ENCODE measurements around the gene NOX4. TPM values are rescaled to one million over a fixed set of nuclear protein-coding genes. Genes with fewer than 3 reads are reported as not detected.
"Not testable (repeated sequence)": the region's sequence is repeated elsewhere in the genome, so short reads cannot be mapped to it uniquely, and the experiment has no call there.

NOX4 gene
- total and polyA plus RNA-seq, 10 of the 15 experiments (the other 5 are each of a cell fraction or from before 2014, with no cell fraction given), result not detected

DNA sequence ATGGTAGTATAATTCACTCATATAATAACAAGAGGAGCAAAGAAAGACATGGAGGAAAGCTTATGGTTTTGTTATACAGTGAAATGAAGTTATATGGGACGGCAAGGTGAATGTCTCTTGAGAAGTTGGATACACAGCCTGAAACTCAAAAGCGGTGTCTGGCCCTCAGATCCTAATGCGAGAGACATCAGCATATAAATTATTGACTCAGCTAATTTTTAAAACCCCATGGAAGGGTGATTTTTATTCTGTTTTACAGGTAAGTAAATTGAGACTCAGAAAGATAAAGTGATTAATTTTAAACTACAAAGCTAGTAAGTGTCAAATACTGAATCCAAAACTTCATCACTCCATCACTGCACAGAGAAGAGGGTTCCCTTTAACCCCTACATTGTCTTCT, 203.2 kb downstream of the NOX4 start:
- H3K9me3 ChIP-seq (replicated peaks; ENCODE audit: control insufficient read depth, insufficient read depth, low read length); DNase-seq (ENCODE audit: low read depth, low spot score); POLR2A ChIA-PET; BruUV-seq (replicated peaks); H3K9ac ChIP-seq (ENCODE audit: control insufficient read depth, insufficient read depth, low read length); H3K79me2 ChIP-seq (ENCODE audit: control insufficient read depth, insufficient read depth, low read length); FAIRE-seq; H4K20me1 ChIP-seq (ENCODE audit: control insufficient read depth, insufficient read depth); H3K27me3 ChIP-seq (replicated peaks in 1 of 2; ENCODE audit: control insufficient read depth in 2 of 2, insufficient read depth in 2 of 2, low read length in 1 of 2); H3K4me3 ChIP-seq; H3K4me2 ChIP-seq (ENCODE audit: control insufficient read depth, insufficient read depth); H3K36me3 ChIP-seq (ENCODE audit: control insufficient read depth in 2 of 2, insufficient read depth in 2 of 2, low read length in 1 of 2); ATAC-seq; H2AFZ ChIP-seq (ENCODE audit: control insufficient read depth, low read depth, low read length); RAD21 ChIA-PET (ENCODE audit: unreplicated experiment); H3K27ac ChIP-seq (ENCODE audit: control insufficient read depth, insufficient read depth); intact Hi-C loops (cut with micrococcal nuclease; ENCODE audit: unreplicated experiment); CTCF ChIA-PET; H3K4me1 ChIP-seq (ENCODE audit: control insufficient read depth, insufficient read depth, low read length); in situ Hi-C loops (cut with MboI); SMC1A ChIA-PET (ENCODE audit: uncharacterized antibody, unreplicated experiment): not testable (repeated sequence)
- 13% methylated on average over 3 of the region's 3 CpGs for WGBS (ENCODE audit: insufficient coverage, insufficient replicate concordance, low lambda C conversion rate, missing lambda C conversion rate)

DNA sequence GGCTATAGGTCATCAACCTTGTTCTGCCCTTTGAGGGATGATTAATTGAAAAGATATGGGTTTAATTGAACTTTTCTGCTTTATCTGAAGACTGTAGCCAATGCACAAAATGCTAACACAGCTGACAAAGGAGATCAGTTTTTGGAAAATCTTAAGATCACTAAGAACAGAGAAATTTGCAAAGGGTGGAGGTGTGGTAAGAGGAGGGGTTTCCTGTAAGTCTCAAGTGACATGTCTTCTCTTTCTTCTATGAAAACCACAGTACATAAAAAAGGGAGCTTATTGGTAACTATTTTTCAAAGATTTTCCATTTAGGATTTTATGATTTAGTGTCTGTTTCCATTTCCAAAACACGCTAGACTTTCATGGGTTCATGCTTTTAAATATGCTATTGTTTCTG, 204.6 kb downstream of the NOX4 start:
- POLR2A ChIA-PET; H3K27me3 ChIP-seq (replicated peaks in 1 of 2; ENCODE audit: control insufficient read depth in 2 of 2, insufficient read depth in 2 of 2, low read length in 1 of 2); H3K27ac ChIP-seq (ENCODE audit: control insufficient read depth, insufficient read depth); H3K4me2 ChIP-seq (ENCODE audit: control insufficient read depth, insufficient read depth); intact Hi-C loops (cut with micrococcal nuclease; ENCODE audit: unreplicated experiment); H3K4me3 ChIP-seq; H3K4me1 ChIP-seq (ENCODE audit: control insufficient read depth, insufficient read depth, low read length); H3K9me3 ChIP-seq (replicated peaks; ENCODE audit: control insufficient read depth, insufficient read depth, low read length); H3K79me2 ChIP-seq (ENCODE audit: control insufficient read depth, insufficient read depth, low read length); H2AFZ ChIP-seq (ENCODE audit: control insufficient read depth, low read depth, low read length); ATAC-seq; SMC1A ChIA-PET (ENCODE audit: uncharacterized antibody, unreplicated experiment); H4K20me1 ChIP-seq (ENCODE audit: control insufficient read depth, insufficient read depth); CTCF ChIA-PET; RAD21 ChIA-PET (ENCODE audit: unreplicated experiment); H3K36me3 ChIP-seq (ENCODE audit: control insufficient read depth in 2 of 2, insufficient read depth in 2 of 2, low read length in 1 of 2); BruUV-seq (replicated peaks); DNase-seq (ENCODE audit: low read depth, low spot score); in situ Hi-C loops (cut with MboI); FAIRE-seq; H3K9ac ChIP-seq (ENCODE audit: control insufficient read depth, insufficient read depth, low read length): not testable (repeated sequence)
- 0% methylated on average over 1 of the region's 1 CpG for WGBS (ENCODE audit: insufficient coverage, insufficient replicate concordance, low lambda C conversion rate, missing lambda C conversion rate)

DNA sequence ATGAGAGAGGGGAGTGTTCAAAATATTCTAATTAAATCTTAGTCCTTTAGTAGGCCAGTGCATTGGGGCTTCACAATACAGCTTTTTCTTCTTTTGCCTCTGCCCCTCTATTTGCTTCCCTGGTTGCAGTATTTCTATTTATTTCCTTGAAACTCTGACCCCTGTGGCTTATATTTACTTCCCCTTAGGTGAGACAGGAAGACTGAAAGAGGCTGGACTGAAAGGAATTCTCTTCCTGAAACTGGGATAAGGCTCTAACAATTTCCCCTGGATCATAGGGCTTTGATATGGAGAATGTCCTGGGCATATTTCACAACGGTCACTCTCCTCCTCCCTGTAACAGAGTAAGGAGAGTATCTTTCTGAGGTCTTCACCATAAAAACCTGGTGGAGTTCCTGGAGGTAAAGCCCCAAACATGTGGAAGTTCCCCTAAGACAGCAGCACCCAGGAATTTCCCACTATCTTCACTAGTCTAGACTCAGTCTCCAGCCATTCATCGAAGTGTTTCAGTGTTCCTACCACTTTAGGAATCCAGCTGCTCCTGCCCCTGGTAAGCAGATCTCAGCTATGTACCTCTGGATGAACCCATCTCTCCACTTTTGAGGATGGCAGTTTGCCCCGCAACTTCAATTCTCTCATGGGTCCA, 210.0 kb downstream of the NOX4 start:
- H3K27ac ChIP-seq (ENCODE audit: control insufficient read depth, insufficient read depth); H3K4me2 ChIP-seq (ENCODE audit: control insufficient read depth, insufficient read depth); BruUV-seq (replicated peaks); FAIRE-seq; in situ Hi-C loops (cut with MboI); ATAC-seq; H3K36me3 ChIP-seq (ENCODE audit: control insufficient read depth in 2 of 2, insufficient read depth in 2 of 2, low read length in 1 of 2); H4K20me1 ChIP-seq (ENCODE audit: control insufficient read depth, insufficient read depth); DNase-seq (ENCODE audit: low read depth, low spot score); intact Hi-C loops (cut with micrococcal nuclease; ENCODE audit: unreplicated experiment); H3K27me3 ChIP-seq (replicated peaks in 1 of 2; ENCODE audit: control insufficient read depth in 2 of 2, insufficient read depth in 2 of 2, low read length in 1 of 2); CTCF ChIA-PET; H3K9ac ChIP-seq (ENCODE audit: control insufficient read depth, insufficient read depth, low read length); H3K9me3 ChIP-seq (replicated peaks; ENCODE audit: control insufficient read depth, insufficient read depth, low read length); RAD21 ChIA-PET (ENCODE audit: unreplicated experiment); H2AFZ ChIP-seq (ENCODE audit: control insufficient read depth, low read depth, low read length); H3K79me2 ChIP-seq (ENCODE audit: control insufficient read depth, insufficient read depth, low read length); H3K4me3 ChIP-seq; H3K4me1 ChIP-seq (ENCODE audit: control insufficient read depth, insufficient read depth, low read length); SMC1A ChIA-PET (ENCODE audit: uncharacterized antibody, unreplicated experiment); POLR2A ChIA-PET: not testable (repeated sequence)
- WGBS (ENCODE audit: insufficient coverage, insufficient replicate concordance, low lambda C conversion rate, missing lambda C conversion rate), result 29% methylated on average over 3 of the region's 3 CpGs

Data from GM12878 (cell line).